HG03571 (cell line): ENCODE measurements around the gene STT3A.

Source experiments
- ATAC-seq: cut with Tn5 transposase; IDR thresholded peaks from one replicate; pipeline ENCODE4 v1.9.1; 2021; ENCODE audit not compliant: unreplicated experiment

Gene STT3A

DNA sequence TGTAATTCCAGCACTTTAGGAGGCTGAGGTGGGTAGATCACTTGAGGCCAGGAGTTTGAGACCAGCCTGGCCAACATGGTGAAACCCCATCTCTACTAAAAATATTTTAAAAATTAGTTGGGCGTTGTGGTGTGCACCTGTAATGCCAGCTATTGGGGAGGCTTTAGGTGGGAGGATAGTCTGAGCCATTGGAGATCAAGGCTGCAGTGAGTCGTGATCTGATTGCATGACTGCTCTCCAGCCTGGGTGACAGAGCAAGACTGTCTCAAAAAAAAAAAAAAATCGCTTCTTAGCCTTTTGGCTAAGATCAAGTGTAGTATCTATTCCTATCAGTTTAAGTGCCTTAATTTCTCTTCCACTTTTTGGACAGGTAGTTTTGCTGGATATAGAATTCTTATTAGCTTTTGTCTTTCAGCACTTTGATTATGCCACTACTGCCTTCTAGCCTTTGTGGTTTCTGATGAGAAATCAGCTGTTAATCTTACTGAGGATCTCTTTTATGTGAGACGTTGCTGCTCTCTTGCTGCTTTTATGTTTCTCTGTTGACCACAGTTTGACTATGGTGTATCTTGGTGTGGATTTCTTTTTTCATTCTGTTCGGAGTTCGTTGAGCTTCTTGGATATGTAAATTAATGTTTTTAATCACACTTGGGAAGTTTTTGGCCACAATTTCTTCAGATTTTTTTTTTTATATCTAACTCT lies 57.0 kb downstream of the STT3A start:
- no peak for ATAC-seq

DNA sequence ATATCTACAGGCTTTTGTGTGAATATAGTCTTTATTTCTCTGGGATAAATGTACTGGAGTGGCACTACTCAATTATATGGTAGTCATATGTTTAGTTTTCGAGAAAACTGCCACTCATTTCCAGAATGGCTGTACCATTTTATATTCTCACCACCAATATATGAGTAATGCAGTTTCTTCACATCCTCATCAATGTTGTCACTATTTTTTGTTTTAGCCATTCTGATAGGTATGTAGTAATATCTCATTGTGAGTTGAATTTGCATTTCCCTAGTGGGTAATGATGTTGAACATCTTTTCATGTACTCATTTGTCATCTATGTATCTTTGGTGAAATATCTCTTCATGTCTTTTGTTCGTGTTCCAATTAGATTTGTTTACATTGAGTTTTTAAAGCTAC lies 70.0 kb downstream of the STT3A start:
- ATAC-seq = no peak

DNA sequence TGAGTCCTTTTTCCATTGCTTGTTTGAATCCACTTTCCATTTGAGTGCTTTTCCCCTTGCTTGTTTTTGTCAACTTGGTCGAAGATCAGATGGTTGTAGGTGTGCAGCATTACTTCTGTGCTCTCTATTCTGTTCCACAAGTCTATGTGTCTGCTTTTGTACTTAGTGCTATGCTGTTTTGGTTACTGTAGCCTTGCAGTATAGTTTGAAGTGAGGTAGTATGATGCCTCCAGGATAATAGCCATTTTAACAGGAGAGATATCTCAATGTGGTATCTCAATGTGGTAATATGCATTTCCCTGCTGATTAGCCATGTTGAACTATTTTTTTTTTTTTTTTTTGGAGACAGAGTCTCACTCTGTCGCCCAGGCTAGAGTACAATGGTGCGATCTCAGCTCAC lies 71.3 kb downstream of the STT3A start:
- ATAC-seq = no peak

- no peak for ATAC-seq
Measured at GRCh38 chr11:125667151-125667550, 74.5 kb downstream of the STT3A start.

GRCh38 chr11:125670172-125670571 lies 77.5 kb downstream of the STT3A start:
- ATAC-seq = no peak

- ATAC-seq = no peak
Measured at GRCh38 chr11:125671561-125671960, 78.9 kb downstream of the STT3A start.
